Measurements from ENCODE around the gene LGALS8. TPM values are rescaled to one million over a fixed set of nuclear protein-coding genes. Genes with fewer than 3 reads are reported as not detected.

Gene LGALS8
- total RNA-seq, 4 donors from 2014 or later, result 45.7 to 112 (median 61.5) TPM

GRCh38 chr1:236508593-236509027 is 15.2 kb upstream of the LGALS8 start:
- TF ChIP-seq CTCF (IDR thresholded peaks at IDR 0.05) (no peak), POLR2A (IDR thresholded peaks at IDR 0.05) (no peak)
- DNase-seq, result no peak
- no peak overlapping the region for H3K4me3 ChIP-seq
- intact Hi-C loops (cut with DNase I; ENCODE audit: low total_unique reads), result no loop called here
- no peaks in the 10 kb centered on the region for H3K27me3 ChIP-seq
- H3K27ac ChIP-seq, result no peak overlapping the region
- no peaks in the 10 kb centered on the region for H3K9me3 ChIP-seq
- no peaks in the 10 kb centered on the region for H3K4me1 ChIP-seq
- no peaks in the 10 kb centered on the region for H3K36me3 ChIP-seq

DNA sequence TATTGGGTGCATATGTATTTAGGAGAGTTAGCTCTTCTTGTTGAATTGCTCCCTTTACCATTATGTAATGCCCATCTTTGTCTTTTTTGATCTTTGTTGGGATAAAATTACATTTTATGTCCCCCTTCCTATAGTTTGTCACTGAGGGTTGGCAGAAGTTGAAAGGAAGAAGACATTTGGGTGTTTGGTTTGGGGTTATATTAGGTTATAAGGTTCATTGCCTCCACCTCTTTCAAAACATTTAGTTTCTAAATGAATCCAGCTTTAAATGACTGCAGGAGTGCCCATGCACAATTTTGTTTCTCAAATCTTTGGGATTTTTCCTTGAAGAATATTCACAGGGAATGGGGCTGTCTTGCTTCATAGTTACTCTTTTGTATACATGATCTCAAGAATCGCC is 14.6 kb upstream of the LGALS8 start:
- Histone ChIP-seq H3K27ac (no peak overlapping the region), H3K4me3 (no peak overlapping the region), H3K36me3 (no peaks in the 10 kb centered on the region), H3K9me3 (no peaks in the 10 kb centered on the region), H3K27me3 (no peaks in the 10 kb centered on the region), H3K4me1 (no peaks in the 10 kb centered on the region)
- intact Hi-C loops (cut with DNase I; ENCODE audit: low total_unique reads), result no loop called here
- no peak for TF ChIP-seq POLR2A (IDR thresholded peaks at IDR 0.05)
- no peak for TF ChIP-seq CTCF (IDR thresholded peaks at IDR 0.05)
- no peak for DNase-seq

GRCh38 chr1:236509647-236510401 is 14.0 kb upstream of the LGALS8 start:
- intact Hi-C loops (cut with DNase I; ENCODE audit: low total_unique reads), result no loop called here
- Histone ChIP-seq H3K36me3 (no peaks in the 10 kb centered on the region), H3K4me3 (no peak overlapping the region), H3K9me3 (no peaks in the 10 kb centered on the region), H3K27me3 (no peaks in the 10 kb centered on the region), H3K4me1 (no peaks in the 10 kb centered on the region), H3K27ac (no peak overlapping the region)
- no peak for DNase-seq
- TF ChIP-seq CTCF (IDR thresholded peaks at IDR 0.05) (no peak), POLR2A (IDR thresholded peaks at IDR 0.05) (no peak)

DNA sequence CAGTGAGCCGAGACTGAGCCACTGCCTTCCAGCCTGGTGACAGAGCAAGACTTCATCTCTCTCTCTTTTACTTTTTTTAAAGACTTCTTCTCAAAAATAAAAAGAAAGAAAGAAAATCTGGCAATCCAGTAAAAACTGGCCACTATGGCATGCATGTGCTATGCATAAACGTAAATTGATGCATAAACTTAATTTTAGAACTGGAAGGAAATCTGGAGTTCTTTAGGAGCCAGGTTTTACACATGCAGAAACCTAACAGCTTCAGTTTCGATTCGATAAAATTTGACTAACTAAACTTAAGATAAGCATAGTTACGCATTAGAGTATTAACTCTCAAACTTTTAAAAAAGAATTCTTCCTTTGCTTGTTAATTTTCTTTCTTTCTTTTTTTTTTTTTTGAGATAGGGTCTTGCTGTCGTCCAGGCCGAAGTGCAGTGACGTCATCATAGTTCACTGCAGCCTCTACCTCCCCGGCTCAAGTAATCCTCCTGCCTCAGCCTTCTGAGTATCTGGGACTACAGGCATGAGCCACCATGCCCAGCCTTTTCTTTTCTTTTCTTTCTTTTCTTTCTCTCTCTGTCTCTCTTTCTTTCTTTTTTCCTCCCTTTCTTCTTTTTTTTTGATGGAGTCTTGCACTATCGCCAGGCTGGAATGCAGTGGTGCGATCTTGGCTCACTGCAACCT is 11.9 kb upstream of the LGALS8 start:
- TF ChIP-seq CTCF (IDR thresholded peaks at IDR 0.05), result no peak
- no peak for TF ChIP-seq POLR2A (IDR thresholded peaks at IDR 0.05)
- Histone ChIP-seq H3K27ac (no peak overlapping the region), H3K4me3 (no peak overlapping the region), H3K27me3 (no peaks in the 10 kb centered on the region), H3K36me3 (no peaks in the 10 kb centered on the region), H3K9me3 (no peaks in the 10 kb centered on the region), H3K4me1 (no peaks in the 10 kb centered on the region)
- DNase-seq, result no peak
- intact Hi-C loops (cut with DNase I; ENCODE audit: low total_unique reads), result no loop called here

GRCh38 chr1:236514703-236515442 is 8.9 kb upstream of the LGALS8 start:
- Histone ChIP-seq H3K4me1 (no peaks in the 10 kb centered on the region), H3K27ac (no peak overlapping the region), H3K9me3 (no peaks in the 10 kb centered on the region), H3K27me3 (no peaks in the 10 kb centered on the region), H3K4me3 (no peak overlapping the region), H3K36me3 (no peaks in the 10 kb centered on the region)
- TF ChIP-seq CTCF (IDR thresholded peaks at IDR 0.05) (no peak), POLR2A (IDR thresholded peaks at IDR 0.05) (no peak)
- intact Hi-C loops (cut with DNase I; ENCODE audit: low total_unique reads), result no loop called here
- DNase-seq, result no peak
